Adrenal gland (tissue), 5 donors: Measurements from ENCODE around the gene CCNQ.

Source experiments
- POLR2A ChIP-seq, 2 donors: fragments of 450-650 bp; IDR thresholded peaks; one replicate each; pipeline ENCODE4 v1.6.1; 2017; ENCODE audit warnings: antibody characterized with exemption in 2 of 2, mild to moderate bottlenecking in 2 of 2, moderate library complexity in 1 of 2
- TF ChIP-seq, protein P1 (sequence below), 6 experiments: fragments of 450-650 bp in 4 of 6; fragments of 200-600 bp in 2 of 6; sonication (generic) in 1 of 6; IDR thresholded peaks; 1 replicate in 5 of 6; 2 replicates in 1 of 6; pipeline versions ENCODE4 v1.5.1 to v1.8.0; 2016 to 2021; ENCODE audit warnings: antibody characterized with exemption in 6 of 6, mild to moderate bottlenecking in 2 of 6, moderate library complexity in 1 of 6
- donor health status: DM: no; HTN: no; CAD: no.

DNA sequence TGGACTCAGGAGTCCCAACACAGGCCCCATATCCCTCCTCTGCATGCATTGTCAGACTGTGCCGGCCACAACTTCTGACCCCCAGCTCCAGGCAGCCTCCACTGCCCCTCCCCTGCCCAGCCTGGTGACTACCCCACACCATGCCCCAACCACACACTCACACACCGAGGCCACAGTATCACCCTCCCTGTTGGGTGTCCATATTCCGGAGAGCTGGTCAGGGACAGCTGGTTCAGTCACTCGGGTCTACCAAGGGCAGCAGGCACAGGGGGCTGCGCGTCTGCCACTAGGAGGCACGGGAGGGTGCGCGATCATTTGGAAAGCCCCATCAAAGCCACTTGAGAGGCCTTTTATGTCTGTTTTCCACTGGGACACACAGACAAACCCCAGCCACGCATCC is 26.3 kb downstream of the CCNQ start:
- no peak for TF ChIP-seq POLR2A (IDR thresholded peaks at IDR 0.05)
- TF ChIP-seq, protein P1, sequence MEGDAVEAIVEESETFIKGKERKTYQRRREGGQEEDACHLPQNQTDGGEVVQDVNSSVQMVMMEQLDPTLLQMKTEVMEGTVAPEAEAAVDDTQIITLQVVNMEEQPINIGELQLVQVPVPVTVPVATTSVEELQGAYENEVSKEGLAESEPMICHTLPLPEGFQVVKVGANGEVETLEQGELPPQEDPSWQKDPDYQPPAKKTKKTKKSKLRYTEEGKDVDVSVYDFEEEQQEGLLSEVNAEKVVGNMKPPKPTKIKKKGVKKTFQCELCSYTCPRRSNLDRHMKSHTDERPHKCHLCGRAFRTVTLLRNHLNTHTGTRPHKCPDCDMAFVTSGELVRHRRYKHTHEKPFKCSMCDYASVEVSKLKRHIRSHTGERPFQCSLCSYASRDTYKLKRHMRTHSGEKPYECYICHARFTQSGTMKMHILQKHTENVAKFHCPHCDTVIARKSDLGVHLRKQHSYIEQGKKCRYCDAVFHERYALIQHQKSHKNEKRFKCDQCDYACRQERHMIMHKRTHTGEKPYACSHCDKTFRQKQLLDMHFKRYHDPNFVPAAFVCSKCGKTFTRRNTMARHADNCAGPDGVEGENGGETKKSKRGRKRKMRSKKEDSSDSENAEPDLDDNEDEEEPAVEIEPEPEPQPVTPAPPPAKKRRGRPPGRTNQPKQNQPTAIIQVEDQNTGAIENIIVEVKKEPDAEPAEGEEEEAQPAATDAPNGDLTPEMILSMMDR (IDR thresholded peaks at IDR 0.05): no peak
